Astrocyte of the cerebellum (primary cell): ENCODE measurements around the gene CASD1.

ENCODE experiments used
- DNase-seq: peaks from one replicate; pipeline ENCODE4 v3.0.0-alpha.2; 2011; ENCODE audit warnings: low read depth
- H3K4me3 ChIP-seq: 2 replicates; pipeline ENCODE4 v1.5.1; 2011; ENCODE audit warnings: mild to moderate bottlenecking, low read depth, low read length, moderate library complexity
- CTCF ChIP-seq: IDR thresholded peaks from 2 replicates; pipeline ENCODE4 v1.5.1; 2012; ENCODE audit warnings: low read length, low read depth, moderate library complexity, mild to moderate bottlenecking; ENCODE audit errors: missing control alignments
- in situ Hi-C: cut with HindIII; loops from 2 replicates; pipeline ENCODE4 v1.10.0; 2017; ENCODE audit warnings: low sequenced_read_pairs

CASD1 gene

DNA sequence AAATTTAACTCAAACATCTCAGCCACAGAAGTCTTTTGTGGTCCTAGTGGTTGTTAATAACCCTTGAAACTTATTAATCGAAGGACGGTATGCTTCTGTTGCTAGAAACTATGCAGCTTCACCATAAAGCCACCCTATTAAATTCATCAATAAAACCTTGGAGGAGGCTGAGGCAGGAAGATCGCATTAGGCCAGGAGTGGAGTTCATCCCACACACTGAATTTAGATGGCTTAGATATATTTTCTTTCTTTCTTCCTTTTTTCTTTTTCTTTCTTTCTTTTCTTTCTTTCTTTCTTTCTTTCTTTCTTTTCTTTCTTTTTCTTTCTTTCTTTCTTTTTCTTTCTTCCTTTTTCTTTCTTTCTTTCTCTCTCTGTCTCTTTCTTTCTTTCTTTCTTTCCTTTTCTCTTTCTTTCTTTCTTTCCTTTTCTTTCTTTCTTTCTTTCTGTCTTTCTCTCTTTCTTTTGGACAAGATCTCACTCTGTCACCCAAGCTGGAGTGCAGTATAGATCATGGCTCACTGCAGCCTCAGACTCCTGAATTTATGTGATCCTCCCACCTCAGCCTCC lies 30.9 kb upstream of the CASD1 start:
- in situ Hi-C loops: no loop called here
- H3K4me3 ChIP-seq: no peak overlapping the region
- DNase-seq: no peak

DNA sequence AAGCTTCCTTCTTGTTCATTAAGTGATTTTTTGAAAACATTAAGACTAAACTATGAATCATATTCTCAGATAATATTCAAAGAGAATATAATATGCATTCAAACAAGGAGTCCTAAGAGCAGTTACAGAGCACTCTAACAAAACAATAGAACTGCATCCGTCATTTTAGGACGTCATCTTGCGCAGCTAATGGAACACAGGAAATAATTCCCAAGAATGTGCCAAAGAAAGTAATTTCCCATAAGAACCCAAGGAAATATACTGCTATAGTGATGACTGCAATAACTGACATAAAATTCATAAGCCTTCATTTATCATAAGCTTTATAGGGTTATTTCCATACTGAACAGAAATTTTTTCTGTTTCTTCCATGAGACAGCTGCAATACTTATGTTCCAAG lies 28.3 kb upstream of the CASD1 start:
- in situ Hi-C loops: no loop called here
- DNase-seq: no peak
- TF ChIP-seq CTCF: no peak
- no peak overlapping the region for H3K4me3 ChIP-seq

More for the DNA sequence above, 30.9 kb upstream of the CASD1 start:
- no peak for TF ChIP-seq CTCF

DNA sequence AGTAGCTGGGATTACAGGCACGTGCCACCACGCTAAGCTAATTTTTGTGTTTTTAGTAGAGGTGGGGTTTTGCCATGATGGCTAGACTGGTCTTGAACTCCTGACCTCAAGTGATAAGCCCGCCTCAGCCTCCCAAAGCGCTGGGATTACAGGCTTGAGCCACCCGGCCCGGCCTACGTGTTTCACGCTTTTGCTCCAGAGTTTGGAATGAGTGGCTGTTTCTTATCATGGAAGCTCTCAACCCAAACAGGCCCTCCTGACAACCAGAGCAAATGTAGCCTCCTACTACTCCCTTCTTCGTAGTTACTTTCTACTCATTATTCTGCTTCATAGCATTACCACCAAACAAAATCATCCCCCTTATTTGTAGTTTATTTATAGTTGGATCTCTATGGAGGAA lies 26.8 kb upstream of the CASD1 start:
- in situ Hi-C loops: no loop called here
- TF ChIP-seq CTCF: no peak
- DNase-seq: no peak
- no peak overlapping the region for H3K4me3 ChIP-seq

DNA sequence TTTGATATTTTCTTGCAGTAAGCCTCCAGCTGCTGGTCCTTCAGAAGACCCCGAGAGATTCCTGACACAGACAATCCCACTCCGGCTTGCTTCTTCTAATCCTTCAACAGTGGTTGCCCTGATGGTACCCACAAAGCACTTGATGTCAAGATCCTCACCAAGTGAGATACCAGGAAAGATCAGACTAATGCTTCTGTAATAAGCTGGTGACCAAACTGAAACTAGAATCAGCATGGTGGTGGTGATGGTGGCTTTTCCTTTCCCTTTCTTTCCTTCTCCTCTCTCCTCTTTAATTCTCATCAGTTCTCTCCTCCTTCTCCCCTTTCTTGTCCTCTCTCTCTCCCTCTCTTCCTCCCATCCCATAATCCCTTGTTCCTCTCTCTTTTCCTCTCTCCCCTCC lies 25.8 kb upstream of the CASD1 start:
- no peak for TF ChIP-seq CTCF
- no peak overlapping the region for H3K4me3 ChIP-seq
- in situ Hi-C loops: no loop called here
- no peak for DNase-seq

DNA sequence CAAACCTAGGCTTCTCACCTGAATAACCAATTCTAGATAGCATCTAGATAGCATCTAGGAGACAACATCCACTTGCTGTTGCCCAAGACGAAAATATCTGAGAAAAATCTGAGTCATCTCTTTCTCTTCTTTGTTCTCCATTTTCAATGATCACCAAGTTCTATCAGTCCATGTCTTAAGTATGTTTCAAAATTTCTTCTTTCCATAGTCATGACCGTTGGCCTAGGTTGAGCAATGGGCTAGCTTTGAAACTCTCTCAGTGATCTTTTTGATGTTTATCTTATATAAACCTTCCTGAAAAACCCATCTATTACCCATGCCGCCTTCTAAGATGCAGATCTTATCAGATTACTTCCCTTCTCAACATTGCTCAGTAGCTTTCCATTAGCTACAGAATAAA lies 23.4 kb upstream of the CASD1 start:
- no peak overlapping the region for H3K4me3 ChIP-seq
- TF ChIP-seq CTCF: no peak
- no peak for DNase-seq
- in situ Hi-C loops: no loop called here

DNA sequence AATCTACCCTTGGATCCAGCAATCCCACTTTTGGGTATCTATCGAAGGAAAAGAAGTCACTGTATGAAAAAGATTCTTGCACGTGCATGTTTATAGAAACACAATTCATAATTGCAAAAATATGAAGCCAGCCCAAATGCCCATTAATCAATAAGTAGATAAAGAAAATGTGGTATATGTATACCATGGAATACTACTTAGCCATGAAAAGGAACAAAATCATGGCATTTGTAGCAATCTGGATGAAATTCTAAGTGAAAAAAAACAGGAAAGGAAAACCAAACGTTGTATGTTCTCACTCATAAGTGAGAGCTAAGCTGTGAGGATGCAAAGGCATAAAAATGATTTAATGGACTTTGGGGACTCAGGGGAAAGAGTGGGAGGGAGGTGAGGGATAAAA lies 18.2 kb upstream of the CASD1 start:
- DNase-seq: no peak
- H3K4me3 ChIP-seq: no peak overlapping the region
- in situ Hi-C loops: no loop called here
- TF ChIP-seq CTCF: no peak

GRCh38 chr7:94492601-94493000 lies 17.0 kb upstream of the CASD1 start:
- no peak for DNase-seq
- no peak overlapping the region for H3K4me3 ChIP-seq
- in situ Hi-C loops: no loop called here
- TF ChIP-seq CTCF: no peak
